Stimulated activated CD8-positive, alpha-beta memory T cell treated with anti-CD3 and anti-CD28 coated beads, Interleukin-7, amount 100 ng/mL, for 4 hours (primary cell): Measurements from ENCODE around the gene TTC7B.

ENCODE experiments used
- DNase-seq, 2 donors: peaks; one replicate each; pipeline ENCODE4 v3.0.0-alpha.2; 2020; ENCODE audit warnings: low read depth in 2 of 2

The TTC7B gene

GRCh38 chr14:90617961-90618360 lies 198.3 kb downstream of the TTC7B start:
- DNase-seq = no peak

- no peak for DNase-seq
Observed at GRCh38 chr14:90616881-90617280, 199.3 kb downstream of the TTC7B start.

GRCh38 chr14:90616313-90616712 lies 199.9 kb downstream of the TTC7B start:
- DNase-seq = no peak

- no peak for DNase-seq
Observed at GRCh38 chr14:90615517-90616060, 200.6 kb downstream of the TTC7B start.

- DNase-seq = no peak
Observed at GRCh38 chr14:90614696-90615516, 201.3 kb downstream of the TTC7B start.

GRCh38 chr14:90613997-90614396 lies 202.2 kb downstream of the TTC7B start:
- no peak for DNase-seq

GRCh38 chr14:90613453-90613852 lies 202.8 kb downstream of the TTC7B start:
- DNase-seq = no peak

GRCh38 chr14:90612801-90613200 lies 203.4 kb downstream of the TTC7B start:
- DNase-seq = no peak

- DNase-seq = no peak
Observed at GRCh38 chr14:90611936-90612335, 204.3 kb downstream of the TTC7B start.

GRCh38 chr14:90611501-90611900 lies 204.7 kb downstream of the TTC7B start:
- no peak for DNase-seq

GRCh38 chr14:90610346-90611040 lies 205.7 kb downstream of the TTC7B start:
- no peak for DNase-seq

GRCh38 chr14:90609376-90609775 lies 206.9 kb downstream of the TTC7B start:
- no peak for DNase-seq

- no peak for DNase-seq
Observed at GRCh38 chr14:90608929-90609341, 207.3 kb downstream of the TTC7B start.

GRCh38 chr14:90608281-90608680 lies 207.9 kb downstream of the TTC7B start:
- no peak for DNase-seq

GRCh38 chr14:90607141-90607540 lies 209.1 kb downstream of the TTC7B start:
- DNase-seq = no peak

- no peak for DNase-seq
Observed at GRCh38 chr14:90606434-90606833, 209.8 kb downstream of the TTC7B start.

- no peak for DNase-seq
Observed at GRCh38 chr14:90605430-90605829, 210.8 kb downstream of the TTC7B start.

GRCh38 chr14:90604356-90604755 lies 211.9 kb downstream of the TTC7B start:
- DNase-seq = no peak

- no peak for DNase-seq
Observed at GRCh38 chr14:90603841-90604240, 212.4 kb downstream of the TTC7B start.

GRCh38 chr14:90603336-90603735 lies 212.9 kb downstream of the TTC7B start:
- no peak for DNase-seq

GRCh38 chr14:90602088-90602687 lies 214.0 kb downstream of the TTC7B start:
- no peak for DNase-seq

GRCh38 chr14:90601563-90601962 lies 214.7 kb downstream of the TTC7B start:
- DNase-seq = no peak

- no peak for DNase-seq
Observed at GRCh38 chr14:90600619-90601018, 215.6 kb downstream of the TTC7B start.
